Uterus (tissue), 2 donors: ENCODE measurements around the gene CHEK1.

Experiments
- POLR2A ChIP-seq, 2 donors: fragments of 450-650 bp; IDR thresholded peaks; one replicate each; pipeline ENCODE4 v1.6.1; 2016; ENCODE audit warnings: antibody characterized with exemption in 2 of 2, mild to moderate bottlenecking in 1 of 2, moderate library complexity in 1 of 2
- TF ChIP-seq, protein P1 (sequence below), 4 experiments: fragments of 200-600 bp in 2 of 4; fragments of 450-650 bp in 2 of 4; sonication (generic) in 2 of 4; IDR thresholded peaks; one replicate each; pipeline ENCODE4 v1.5.1; 2016 to 2019; ENCODE audit warnings: antibody characterized with exemption in 4 of 4, mild to moderate bottlenecking in 2 of 4, moderate library complexity in 1 of 4

DNA sequence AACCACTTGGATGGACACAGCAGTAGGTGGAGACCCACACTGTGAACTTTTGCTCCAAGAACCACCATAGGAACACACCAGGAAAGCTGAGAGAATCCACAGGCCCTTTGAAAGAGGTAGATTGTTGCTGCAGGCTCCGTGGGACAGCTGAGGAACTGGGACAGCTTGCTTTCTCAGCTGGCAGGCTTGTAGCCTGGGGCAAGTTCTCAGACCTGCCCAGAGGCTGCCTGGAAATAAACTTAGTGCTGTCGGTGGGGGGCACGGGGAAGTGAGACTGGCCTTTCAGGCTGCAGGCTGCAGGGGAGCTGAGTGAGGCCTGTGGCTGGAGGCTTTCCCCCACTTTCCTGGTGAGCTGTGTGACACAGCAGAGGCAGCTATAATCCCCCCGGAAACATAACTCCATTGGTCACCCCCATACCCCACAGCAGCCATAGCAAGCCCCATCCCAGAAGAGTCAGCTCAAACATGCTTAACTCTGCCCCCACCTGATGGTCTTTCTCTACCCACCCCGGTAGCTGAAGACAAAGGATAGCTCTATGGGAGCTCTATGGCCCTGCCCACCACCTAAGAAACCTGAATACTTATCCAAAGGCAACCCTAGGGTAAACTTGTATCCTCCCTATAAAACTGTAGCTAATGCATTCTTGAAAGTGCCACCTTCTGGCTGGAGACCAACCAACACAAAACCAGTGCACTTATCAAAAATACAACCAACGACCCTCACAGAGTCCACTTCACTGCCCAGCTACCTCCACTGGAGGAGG, 77.1 kb downstream of the CHEK1 start:
- TF ChIP-seq POLR2A (IDR thresholded peaks at IDR 0.05), result no peak
- TF ChIP-seq, protein P1, sequence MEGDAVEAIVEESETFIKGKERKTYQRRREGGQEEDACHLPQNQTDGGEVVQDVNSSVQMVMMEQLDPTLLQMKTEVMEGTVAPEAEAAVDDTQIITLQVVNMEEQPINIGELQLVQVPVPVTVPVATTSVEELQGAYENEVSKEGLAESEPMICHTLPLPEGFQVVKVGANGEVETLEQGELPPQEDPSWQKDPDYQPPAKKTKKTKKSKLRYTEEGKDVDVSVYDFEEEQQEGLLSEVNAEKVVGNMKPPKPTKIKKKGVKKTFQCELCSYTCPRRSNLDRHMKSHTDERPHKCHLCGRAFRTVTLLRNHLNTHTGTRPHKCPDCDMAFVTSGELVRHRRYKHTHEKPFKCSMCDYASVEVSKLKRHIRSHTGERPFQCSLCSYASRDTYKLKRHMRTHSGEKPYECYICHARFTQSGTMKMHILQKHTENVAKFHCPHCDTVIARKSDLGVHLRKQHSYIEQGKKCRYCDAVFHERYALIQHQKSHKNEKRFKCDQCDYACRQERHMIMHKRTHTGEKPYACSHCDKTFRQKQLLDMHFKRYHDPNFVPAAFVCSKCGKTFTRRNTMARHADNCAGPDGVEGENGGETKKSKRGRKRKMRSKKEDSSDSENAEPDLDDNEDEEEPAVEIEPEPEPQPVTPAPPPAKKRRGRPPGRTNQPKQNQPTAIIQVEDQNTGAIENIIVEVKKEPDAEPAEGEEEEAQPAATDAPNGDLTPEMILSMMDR (IDR thresholded peaks at IDR 0.05), result no peak
